Subcutaneous preadipocyte (primary cell): Measurements from ENCODE around the gene THRB. TPM values are rescaled to one million over a fixed set of nuclear protein-coding genes. Genes with fewer than 3 reads are reported as not detected.

Experiments used
- small RNA-seq: library from RNA; depleted of rRNA; stranded (forward); fragments of <200 nt; gene quantifications from one replicate; pipeline ENCODE3, GENCODE V24; 2012
- total RNA-seq: library from RNA; depleted of rRNA; stranded (reverse); fragments of >200 nt; gene quantifications from 2 replicates; pipeline ENCODE4 v1.2.3, GENCODE V29; 2012

The THRB gene
- total RNA-seq, result 5.9 and 6.8 TPM in 2 replicates

GRCh38 chr3:24494618-24495325, at the start of gene THRB:
TSS of gene THRB (minus strand) at chr3:24494850.

Small RNA genes within 50 kb of the gene (small RNA-seq; reads per million reads assigned to genes)
- gene MIR4792, result 0.19 reads per million
